DMS79 treated with DMSO at 0.1 percent for 48 hours (cell line): ENCODE results near the gene RNF215.

Source experiments
- DNase-seq: peaks from one replicate; lab custom pipeline; 2025; lab: John Stamatoyannopoulos, UW

The RNF215 gene

DNA sequence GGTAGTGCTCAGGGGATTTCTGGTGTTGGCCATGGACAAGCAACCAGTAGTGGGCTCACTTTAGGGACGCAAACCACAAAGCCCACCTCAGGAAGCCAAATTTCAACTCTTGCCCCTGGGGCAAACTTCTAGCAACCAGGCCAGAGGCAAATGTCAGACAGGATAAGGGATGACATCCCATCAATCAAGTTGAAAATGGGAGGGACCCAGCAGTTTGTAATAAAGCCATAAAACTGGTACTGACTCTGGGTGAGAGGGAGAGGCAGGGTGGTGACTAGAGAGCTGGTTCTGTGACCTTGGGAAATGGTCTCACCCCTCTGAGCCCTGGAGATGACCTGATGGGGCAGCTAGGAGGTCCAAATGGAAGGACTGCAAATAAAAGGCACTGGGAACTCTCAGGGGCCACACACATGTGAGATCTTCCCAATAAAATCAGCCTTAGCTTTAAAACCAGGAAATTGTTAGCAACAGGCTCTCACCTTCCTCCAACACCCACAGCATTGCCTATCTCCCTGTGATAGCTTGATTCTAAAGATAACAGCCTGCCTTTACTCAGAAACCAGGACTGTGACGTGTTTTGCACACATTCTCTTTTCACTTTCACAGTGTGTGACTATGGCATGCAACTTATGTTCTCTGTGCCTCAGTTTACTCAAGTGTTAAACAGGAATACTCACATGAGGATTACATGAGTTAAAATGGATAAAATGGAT, 54.1 kb downstream of the RNF215 start:
- no peak for DNase-seq

DNA sequence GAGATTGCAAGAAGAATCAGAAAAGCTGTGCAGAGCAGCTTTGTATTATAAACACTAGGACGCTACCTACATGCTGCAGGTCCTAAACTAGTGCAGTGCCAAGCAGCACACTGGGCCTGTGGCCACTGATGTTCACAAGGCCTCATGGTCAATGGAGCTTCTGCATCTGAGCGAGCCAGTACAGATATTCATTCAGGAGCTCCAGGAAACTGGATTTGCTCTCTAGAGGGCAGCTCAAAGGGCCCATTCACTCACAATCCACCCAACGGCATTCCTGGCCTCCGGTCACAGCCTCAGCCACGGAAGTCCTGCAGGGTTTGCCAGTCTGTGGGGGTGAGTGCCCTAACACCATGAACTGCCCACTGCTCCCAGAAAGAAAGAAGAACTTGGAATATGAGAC, 54.7 kb downstream of the RNF215 start:
- DNase-seq, result no peak
